ENCODE data around the gene SUPT6H.

SUPT6H gene

GRCh38 chr17:28661635-28662526, at the start of gene SUPT6H, which contains the start of gene SDF2:
SUPT6H (plus strand) TSS chr17:28662205; CDS start chr17:28673402, 11,197 bp downstream.
SDF2 (minus strand) TSS chr17:28661906; CDS start chr17:28661876, 30 bp downstream.
- FAIRE-seq (no peak), DNase-seq (ENCODE audit: low spot score) (peak; percentile 66)

- DNase-seq (ENCODE audit: low spot score) (no peak), FAIRE-seq (no peak)
Observed at GRCh38 chr17:28612531-28612930, 49.5 kb upstream of the SUPT6H start.

- FAIRE-seq (no peak), DNase-seq (ENCODE audit: low spot score) (no peak)
Observed at GRCh38 chr17:28612936-28613872, 48.8 kb upstream of the SUPT6H start.

- no peak for FAIRE-seq
- DNase-seq (ENCODE audit: low spot score), result no peak
Observed at GRCh38 chr17:28613931-28614381, 48.0 kb upstream of the SUPT6H start, which contains the start of gene RSKR. RSKR (minus strand) TSS chr17:28614185; CDS start chr17:28614161, 24 bp downstream.

GRCh38 chr17:28615260-28615940, 46.6 kb upstream of the SUPT6H start:
- FAIRE-seq (no peak), DNase-seq (ENCODE audit: low spot score) (no peak)

GRCh38 chr17:28616281-28616680, 45.7 kb upstream of the SUPT6H start:
- DNase-seq (ENCODE audit: low spot score) (no peak), FAIRE-seq (no peak)

GRCh38 chr17:28618464-28618863, 43.5 kb upstream of the SUPT6H start:
- DNase-seq (ENCODE audit: low spot score), result no peak
- no peak for FAIRE-seq

GRCh38 chr17:28620010-28620409, 42.0 kb upstream of the SUPT6H start:
- FAIRE-seq, result no peak
- no peak for DNase-seq (ENCODE audit: low spot score)

GRCh38 chr17:28622186-28622585, 39.8 kb upstream of the SUPT6H start:
- FAIRE-seq, result no peak
- DNase-seq (ENCODE audit: low spot score), result no peak

- FAIRE-seq, result no peak
- no peak for DNase-seq (ENCODE audit: low spot score)
Observed at GRCh38 chr17:28623696-28624095, 38.3 kb upstream of the SUPT6H start.

GRCh38 chr17:28624148-28624547, 37.9 kb upstream of the SUPT6H start:
- no peak for FAIRE-seq
- no peak for DNase-seq (ENCODE audit: low spot score)

GRCh38 chr17:28626818-28627217, 35.2 kb upstream of the SUPT6H start:
- DNase-seq (ENCODE audit: low spot score), result no peak
- no peak for FAIRE-seq

- no peak for DNase-seq (ENCODE audit: low spot score)
- FAIRE-seq, result no peak
Observed at GRCh38 chr17:28634206-28634865, 27.7 kb upstream of the SUPT6H start.

GRCh38 chr17:28635506-28635905, 26.5 kb upstream of the SUPT6H start:
- DNase-seq (ENCODE audit: low spot score) (no peak), FAIRE-seq (no peak)

GRCh38 chr17:28641579-28641978, 20.4 kb upstream of the SUPT6H start:
- DNase-seq (ENCODE audit: low spot score), result no peak
- FAIRE-seq, result no peak

- FAIRE-seq, result peak; percentile 59
- peak; percentile 29 for DNase-seq (ENCODE audit: low spot score)
Observed at GRCh38 chr17:28643983-28644786, 17.8 kb upstream of the SUPT6H start.

GRCh38 chr17:28644787-28645575, 17.0 kb upstream of the SUPT6H start, which contains the start of gene BLTP2:
BLTP2 (minus strand) TSS chr17:28645158; CDS start chr17:28645056, 102 bp downstream.
- DNase-seq (ENCODE audit: low spot score), result peak; percentile 75
- no peak for FAIRE-seq

- no peak for DNase-seq (ENCODE audit: low spot score)
- no peak for FAIRE-seq
Observed at GRCh38 chr17:28645576-28645939, 16.4 kb upstream of the SUPT6H start.

All from RCC 7860 (cell line).